Heart right ventricle (tissue), 16 donors: ENCODE results near the gene TCL1B. TPM values are rescaled to one million over a fixed set of nuclear protein-coding genes. Genes with fewer than 3 reads are reported as not detected.

Experiments
- ATAC-seq, 8 donors: fragments of 200-7000 bp; cut with Tn5 transposase; one replicate each; pipeline ENCODE4 v1.9.1; 2020; ENCODE audit warnings: mild to moderate bottlenecking in 8 of 8, moderate library complexity in 8 of 8, moderate number of reproducible peaks in 1 of 8
- DNase-seq, 2 donors: peaks; one replicate each; pipeline ENCODE4 v3.0.0-alpha.2; 2020
- H3K27ac ChIP-seq, 10 donors: fragments of 200-600 bp; sonication (generic) in 2 of 10; one replicate each; pipeline versions ENCODE4 v1.5.0 to v1.8.0; 2020 to 2022; ENCODE audit warnings: mild to moderate bottlenecking in 3 of 10
- H3K27me3 ChIP-seq, 7 donors: fragments of 200-600 bp; one replicate each; pipeline ENCODE4 v1.8.0; 2021 to 2022; ENCODE audit warnings: mild to moderate bottlenecking in 2 of 7
- H3K36me3 ChIP-seq, 9 donors: fragments of 200-600 bp; sonication (generic) in 1 of 9; one replicate each; pipeline versions ENCODE4 v1.5.0 to v1.8.0; 2020 to 2022; ENCODE audit warnings: mild to moderate bottlenecking in 2 of 9
- H3K4me1 ChIP-seq, 9 donors: fragments of 200-600 bp; sonication (generic) in 1 of 9; one replicate each; pipeline versions ENCODE4 v1.5.0 to v1.8.0; 2020 to 2022; ENCODE audit warnings: mild to moderate bottlenecking in 4 of 9
- H3K4me3 ChIP-seq, 10 donors: fragments of 200-600 bp; sonication (generic) in 2 of 10; one replicate each; pipeline versions ENCODE4 v1.5.0 to v1.8.0; 2020 to 2022; ENCODE audit warnings: mild to moderate bottlenecking in 7 of 10, moderate library complexity in 2 of 10
- H3K9me3 ChIP-seq, 11 donors: fragments of 200-600 bp in 10 of 11; sonication (generic) in 2 of 11; one replicate each; pipeline versions ENCODE4 v1.5.0 to v1.8.0; 2013 to 2022; ENCODE audit warnings: mild to moderate bottlenecking in 2 of 11, control low read depth in 1 of 11, moderate library complexity in 1 of 11
- whole genome bisulfite sequencing, 2 donors: extraction: QIAGEN DNeasy Blood & Tissue Kit; methylation state at CpG; one replicate each; pipeline ENCODE4 v1.1.7; 2013; ENCODE audit warnings: inconsistent platforms in 1 of 2; 5-methylcytosine and 5-hydroxymethylcytosine counted together
- intact Hi-C, 10 donors: fragments of 100-400 bp; cut with DNase I; formaldehyde crosslinking; loops; one replicate each; pipeline versions ENCODE4 v1.11.1 to v1.14.2; 2022
- long read RNA-seq, 3 donors: library from polyadenylated mRNA; unstranded; transcript quantifications; one replicate each; pipeline ENCODE4 v2.0.0, GENCODE V29; 2020 to 2021
- polyA plus RNA-seq, 2 donors: library from polyadenylated mRNA; stranded (reverse); fragments of 200-250 nt; gene quantifications; one replicate each; pipeline ENCODE4 v1.2.3, GENCODE V29; 2013
- total RNA-seq, 10 donors: library from RNA; stranded (reverse); fragmentation: NEBNext Ultra II Directional in 3 of 10; extraction: Animal tissue kit (Norgen Biotek cat#: 25700) in 3 of 10; gene quantifications; one replicate each; pipeline versions ENCODE4 v1.2.1 to v1.2.4, GENCODE V29; 2021 to 2023
- TF ChIP-seq, protein P1 (sequence below), 9 donors: fragments of 200-600 bp; sonication (generic) in 2 of 9; IDR thresholded peaks; one replicate each; pipeline versions ENCODE4 v1.5.0 to v1.8.0; 2021 to 2022; ENCODE audit warnings: antibody characterized with exemption in 9 of 9, mild to moderate bottlenecking in 5 of 9, moderate library complexity in 1 of 9
- donor health status: Arrhythmogenic right ventricular cardiomyopathy.
- donor health status: ischemic (EF 13 %, LVEDD 7.1; RV severe dilation, severe dysfunction).
- donor health status: healthy with polysubstance abuse.
- donor health status: DM: no; HTN: yes; CAD: no.
- donor health status: DM: no; HTN: no; CAD: no.
- donor health status: ischemic (EF 25% LVEDD 6.9; RV normal size, moderate dysfunction).
- donor health status: ischemic (EF 25% LVEDD 5.7; RV mildly dilated, moderate dysfunction).
- donor health status: healthy.
- donor health status: DM: yes; HTN: yes; CAD: no.
- donor health status: Ischemic cardiomyopathy.
- donor health status: ischemic (EF 35%, LVEDD 5.7; RV mildly dilated, moderate dysfunction).
- donor health status: nonischemic (EF 11% LVEDD 7.7; RV severe dilation, severe dysfunction).
- donor health status: DM: yes; HTN: yes; CAD: no.
- donor health status: PGD.
- donor health status: ischemic (EF 29% LVEDD 5.4; RV normal size, mild dysfunction).
- donor health status: nonischemic (EF 23%, LVEDD 6.1; RV moderate dilation, normal function).

TCL1B gene
- not detected for total RNA-seq
- polyA plus RNA-seq: not detected
- long read RNA-seq, donor 1: 0 reads
- long read RNA-seq, donor 2: 0 reads
- long read RNA-seq, donor 3: 0 reads

DNA sequence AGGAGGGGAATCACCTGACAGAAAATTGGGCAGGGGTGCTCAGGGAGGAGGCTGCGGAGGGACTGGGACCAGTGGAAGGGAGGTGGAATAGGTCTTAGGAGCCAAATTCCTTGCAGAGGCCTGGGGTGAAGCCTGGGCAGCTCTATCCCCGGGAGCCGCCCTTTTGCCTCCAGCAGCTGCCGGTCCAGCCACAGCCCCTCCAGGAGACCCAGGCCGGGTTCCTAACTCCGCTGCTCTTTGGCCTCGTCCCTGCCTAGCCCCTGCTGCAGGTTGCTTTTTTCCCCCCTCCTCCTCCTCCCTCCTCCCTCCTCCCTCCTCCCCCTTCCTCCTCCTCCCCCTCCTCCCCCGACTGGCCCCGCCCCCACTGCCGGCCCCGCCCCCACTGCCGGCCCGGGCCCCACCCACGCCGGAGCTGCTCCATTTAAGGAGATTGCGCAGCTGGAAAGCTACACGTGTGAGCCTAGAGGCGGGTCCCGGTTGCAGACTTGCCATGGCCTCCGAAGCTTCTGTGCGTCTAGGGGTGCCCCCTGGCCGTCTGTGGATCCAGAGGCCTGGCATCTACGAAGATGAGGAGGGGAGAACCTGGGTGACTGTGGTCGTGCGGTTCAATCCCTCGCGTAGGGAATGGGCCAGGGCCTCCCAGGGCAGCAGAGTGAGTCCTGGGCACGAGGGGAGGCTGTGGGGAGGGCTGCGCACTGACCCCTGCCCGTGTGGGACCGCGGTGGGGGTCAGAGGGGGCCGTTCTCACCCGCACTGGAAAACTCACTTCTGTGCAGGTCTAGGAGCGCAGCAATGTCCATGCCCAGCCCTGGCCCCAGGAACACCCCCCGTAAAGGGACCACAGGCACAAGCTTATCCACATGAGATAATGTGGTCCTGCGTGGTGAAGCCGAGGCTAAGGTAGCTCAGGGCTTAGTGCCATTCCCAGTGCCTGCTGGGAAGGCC lies at the start of gene TCL1B:
TSS of gene TCL1B (plus strand) at position 449 of the 945 bp plus-strand sequence. CDS start at position 491, 42 bp downstream.
- intact Hi-C loops: loop anchor here in 1 of 10 donors (10.0 kb wide), 1 partner anchor 121 kb away; no protein-coding TSS in a partner anchor
- TF ChIP-seq, protein P1, sequence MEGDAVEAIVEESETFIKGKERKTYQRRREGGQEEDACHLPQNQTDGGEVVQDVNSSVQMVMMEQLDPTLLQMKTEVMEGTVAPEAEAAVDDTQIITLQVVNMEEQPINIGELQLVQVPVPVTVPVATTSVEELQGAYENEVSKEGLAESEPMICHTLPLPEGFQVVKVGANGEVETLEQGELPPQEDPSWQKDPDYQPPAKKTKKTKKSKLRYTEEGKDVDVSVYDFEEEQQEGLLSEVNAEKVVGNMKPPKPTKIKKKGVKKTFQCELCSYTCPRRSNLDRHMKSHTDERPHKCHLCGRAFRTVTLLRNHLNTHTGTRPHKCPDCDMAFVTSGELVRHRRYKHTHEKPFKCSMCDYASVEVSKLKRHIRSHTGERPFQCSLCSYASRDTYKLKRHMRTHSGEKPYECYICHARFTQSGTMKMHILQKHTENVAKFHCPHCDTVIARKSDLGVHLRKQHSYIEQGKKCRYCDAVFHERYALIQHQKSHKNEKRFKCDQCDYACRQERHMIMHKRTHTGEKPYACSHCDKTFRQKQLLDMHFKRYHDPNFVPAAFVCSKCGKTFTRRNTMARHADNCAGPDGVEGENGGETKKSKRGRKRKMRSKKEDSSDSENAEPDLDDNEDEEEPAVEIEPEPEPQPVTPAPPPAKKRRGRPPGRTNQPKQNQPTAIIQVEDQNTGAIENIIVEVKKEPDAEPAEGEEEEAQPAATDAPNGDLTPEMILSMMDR (IDR thresholded peaks at IDR 0.05): no peak
- H3K36me3 ChIP-seq: no peaks in the 10 kb centered on the region

DNA sequence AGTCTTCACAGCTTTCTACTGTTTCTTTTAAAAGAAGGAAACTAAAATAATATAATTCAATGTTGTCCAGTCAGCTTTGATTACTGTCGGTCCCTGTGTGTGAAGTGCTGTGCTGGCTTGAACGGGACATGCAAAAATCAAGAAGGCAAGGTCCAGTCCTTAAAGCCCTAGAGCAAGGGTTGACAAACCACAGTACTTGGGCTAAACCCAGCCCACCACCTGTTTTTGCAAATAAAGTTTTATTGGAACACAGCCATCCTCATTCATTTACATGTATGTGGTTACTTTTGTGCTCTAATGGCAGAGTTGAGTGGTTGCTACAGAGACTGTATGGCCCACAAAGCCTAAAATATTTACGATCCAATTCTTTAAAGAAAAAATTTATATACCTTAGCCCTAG lies 41.2 kb upstream of the TCL1B start:
- Histone ChIP-seq H3K9me3 (no peaks in the 10 kb centered on the region), H3K27me3 (peaks cover 0 to 24% (median 5%) of the 10 kb centered on the region in 7 donors), H3K27ac (no peak overlapping the region), H3K4me1 (no peaks in the 10 kb centered on the region), H3K36me3 (no peaks in the 10 kb centered on the region), H3K4me3 (no peak overlapping the region)
- WGBS, 2 donors: 91 to 97% methylated on average over 3 of the region's 3 CpGs
- DNase-seq (no peak), ATAC-seq (no peak)
- intact Hi-C loops: loop anchor here in 1 of 10 donors (5.0 kb wide), 1 partner anchor 1242 kb away; no protein-coding TSS in a partner anchor
- TF ChIP-seq, protein P1 (IDR thresholded peaks at IDR 0.05): no peak

More for the DNA sequence above, at the start of gene TCL1B:
- no peaks in the 10 kb centered on the region for H3K4me1 ChIP-seq
- no peak within 1 kb of the TSS for H3K27ac ChIP-seq
- ATAC-seq: no peak
- no peaks in the 10 kb centered on the region for H3K9me3 ChIP-seq
- peaks cover 0 to 38% (median 15%) of the 10 kb centered on the region in 7 donors for H3K27me3 ChIP-seq
- WGBS, 2 donors: 80 to 87% methylated on average over 30 to 37 of the region's 38 CpGs
- no peak for DNase-seq
- H3K4me3 ChIP-seq: no peak within 1 kb of the TSS

GRCh38 chr14:95645389-95645996 lies 40.7 kb upstream of the TCL1B start:
- Histone ChIP-seq H3K27ac (no peak overlapping the region), H3K27me3 (peaks cover 0 to 21% (median 5%) of the 10 kb centered on the region in 7 donors), H3K9me3 (no peaks in the 10 kb centered on the region), H3K4me3 (no peak overlapping the region), H3K4me1 (no peaks in the 10 kb centered on the region), H3K36me3 (no peaks in the 10 kb centered on the region)
- intact Hi-C loops: no loop called here
- 79 to 83% methylated on average over 10 of the region's 10 CpGs for WGBS, 2 donors
- ATAC-seq: no peak
- TF ChIP-seq, protein P1 (IDR thresholded peaks at IDR 0.05): no peak
- no peak for DNase-seq

DNA sequence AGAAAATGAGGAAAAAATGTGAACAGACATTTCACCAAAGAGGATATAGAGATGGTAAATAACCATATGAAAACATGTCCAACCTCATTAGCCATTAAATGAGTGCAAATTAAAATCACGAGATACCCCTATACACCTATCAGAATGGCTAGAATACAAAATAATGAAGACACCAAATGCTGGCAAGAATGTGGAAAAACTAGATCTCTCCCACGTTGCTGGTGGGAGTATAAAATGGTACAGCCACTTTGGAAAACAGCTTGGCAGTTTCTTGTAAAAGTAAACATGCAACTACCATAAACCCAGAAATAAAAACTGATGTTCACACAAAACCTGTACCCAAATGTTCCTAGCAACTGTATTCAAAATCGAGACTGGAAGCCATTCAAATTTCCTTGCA lies 38.3 kb upstream of the TCL1B start:
- Histone ChIP-seq H3K36me3 (no peaks in the 10 kb centered on the region), H3K27me3 (peaks cover 0 to 16% (median 5%) of the 10 kb centered on the region in 7 donors), H3K4me1 (peaks cover 0 to 11% (median 0%) of the 10 kb centered on the region in 9 donors), H3K4me3 (no peak overlapping the region), H3K27ac (no peak overlapping the region), H3K9me3 (no peaks in the 10 kb centered on the region)
- no peak for ATAC-seq
- intact Hi-C loops: no loop called here
- TF ChIP-seq, protein P1 (IDR thresholded peaks at IDR 0.05): no peak
- 71 to 72% methylated on average over 3 of the region's 3 CpGs for whole genome bisulfite sequencing, 2 donors
- no peak for DNase-seq
